Tibial nerve (tissue), 4 donors: ENCODE measurements around the gene MED28.
"Not testable (repeated sequence)": the region's sequence is repeated elsewhere in the genome, so short reads cannot be mapped to it uniquely, and the experiment has no call there.

ENCODE experiments used
- CTCF ChIP-seq, 5 experiments: fragments of 200-600 bp in 3 of 5; fragments of 450-650 bp in 2 of 5; sonication (generic) in 3 of 5; IDR thresholded peaks; one replicate each; pipeline ENCODE4 v1.5.1; 2016 to 2019; ENCODE audit warnings: antibody characterized with exemption in 5 of 5, mild to moderate bottlenecking in 3 of 5, moderate library complexity in 2 of 5
- EP300 ChIP-seq, 2 donors: sonication (generic); formaldehyde crosslinking; IDR thresholded peaks; one replicate each; pipeline ENCODE4 v1.6.1; 2017; ENCODE audit warnings: antibody characterized with exemption in 2 of 2, mild to moderate bottlenecking in 1 of 2
- POLR2A ChIP-seq, 2 donors: fragments of 450-650 bp; IDR thresholded peaks; one replicate each; pipeline ENCODE4 v1.6.1; 2017; ENCODE audit warnings: antibody characterized with exemption in 2 of 2, mild to moderate bottlenecking in 2 of 2, moderate library complexity in 2 of 2

GRCh38 chr4:17659196-17659595 is 44.8 kb downstream of the MED28 start:
- TF ChIP-seq CTCF, POLR2A, EP300 (IDR thresholded peaks at IDR 0.05): not testable (repeated sequence)
